Peyer's patch (tissue), 4 donors: ENCODE data around the gene RANBP3. TPM values are rescaled to one million over a fixed set of nuclear protein-coding genes. Genes with fewer than 3 reads are reported as not detected.

ENCODE experiments used
- DNase-seq, 3 donors: peaks; one replicate each; pipeline ENCODE4 v3.0.0-alpha.2; 2017 to 2019
- H3K27ac ChIP-seq, 4 donors: fragments of 200-600 bp; sonication (generic); one replicate each; pipeline ENCODE4 v1.5.1; 2016 to 2019
- H3K27me3 ChIP-seq, 2 donors: fragments of 200-600 bp; sonication (generic); one replicate each; pipeline ENCODE4 v1.5.1; 2019
- H3K36me3 ChIP-seq, 3 donors: fragments of 200-600 bp; sonication (generic); one replicate each; pipeline ENCODE4 v1.5.1; 2016 to 2019
- H3K4me1 ChIP-seq, 4 donors: fragments of 200-600 bp; sonication (generic); one replicate each; pipeline ENCODE4 v1.5.1; 2016 to 2019
- H3K4me3 ChIP-seq, 4 donors: fragments of 200-600 bp; sonication (generic); 1 replicate in 3 of 4; 2 replicates in 1 of 4; pipeline ENCODE4 v1.5.1; 2016 to 2019; ENCODE audit warnings: mild to moderate bottlenecking in 1 of 4
- H3K9me3 ChIP-seq, 4 donors: fragments of 200-600 bp; sonication (generic); one replicate each; pipeline ENCODE4 v1.5.1; 2016 to 2019; ENCODE audit warnings: mild to moderate bottlenecking in 1 of 4
- CTCF ChIP-seq, 6 experiments: fragments of 450-650 bp in 4 of 6; fragments of 200-600 bp in 2 of 6; sonication (generic) in 1 of 6; IDR thresholded peaks; one replicate each; pipeline ENCODE4 v1.5.1; 2017 to 2019; ENCODE audit warnings: antibody characterized with exemption in 6 of 6, mild to moderate bottlenecking in 3 of 6, moderate library complexity in 1 of 6
- POLR2A ChIP-seq, 2 donors: fragments of 450-650 bp; IDR thresholded peaks; one replicate each; pipeline ENCODE4 v1.5.1; 2017; ENCODE audit warnings: antibody characterized with exemption in 2 of 2, mild to moderate bottlenecking in 2 of 2, moderate library complexity in 2 of 2
- total RNA-seq, 4 donors: library from RNA; depleted of rRNA; stranded (reverse); fragments of >200 nt; gene quantifications; one replicate each; pipeline ENCODE4 v1.1.0, GENCODE V29; 2016

RANBP3 gene
- total RNA-seq, 4 donors from 2014 or later = 59.7 to 104 (median 91.1) TPM

- Histone ChIP-seq H3K4me1 (peaks cover 5 to 58% (median 29%) of the 10 kb centered on the region in 4 donors), H3K27ac (peak overlapping the region in 1 of 4 donors; percentile 7)
These were observed 3.1 kb downstream of the RANBP3 start for GRCh38 chr19:5974721-5975387.

GRCh38 chr19:5973867-5974635, 3.9 kb downstream of the RANBP3 start:
- peaks cover 0 to 13% (median 0%) of the 10 kb centered on the region in 3 donors for H3K36me3 ChIP-seq
- no peak for TF ChIP-seq CTCF (IDR thresholded peaks at IDR 0.05)
- TF ChIP-seq POLR2A (IDR thresholded peaks at IDR 0.05) = no peak
- DNase-seq = no peak
- no peak overlapping the region for H3K27ac ChIP-seq
- H3K4me1 ChIP-seq = peaks cover 5 to 58% (median 31%) of the 10 kb centered on the region in 4 donors
- H3K4me3 ChIP-seq = no peak overlapping the region
- no peaks in the 10 kb centered on the region for H3K9me3 ChIP-seq
- no peaks in the 10 kb centered on the region for H3K27me3 ChIP-seq

More at GRCh38 chr19:5974721-5975387, 3.1 kb downstream of the RANBP3 start:
- Histone ChIP-seq H3K9me3 (no peaks in the 10 kb centered on the region), H3K27me3 (no peaks in the 10 kb centered on the region), H3K4me3 (no peak overlapping the region), H3K36me3 (peaks cover 0 to 13% (median 0%) of the 10 kb centered on the region in 3 donors)
- no peak for DNase-seq
- TF ChIP-seq POLR2A (IDR thresholded peaks at IDR 0.05) (no peak), CTCF (IDR thresholded peaks at IDR 0.05) (no peak)

GRCh38 chr19:5973376-5973775, 4.6 kb downstream of the RANBP3 start:
- Histone ChIP-seq H3K27me3 (no peaks in the 10 kb centered on the region), H3K27ac (no peak overlapping the region), H3K4me1 (peaks cover 5 to 58% (median 33%) of the 10 kb centered on the region in 4 donors), H3K36me3 (peaks cover 0 to 13% (median 0%) of the 10 kb centered on the region in 3 donors), H3K9me3 (no peaks in the 10 kb centered on the region), H3K4me3 (no peak overlapping the region)
- no peak for DNase-seq
- TF ChIP-seq CTCF (IDR thresholded peaks at IDR 0.05) (no peak), POLR2A (IDR thresholded peaks at IDR 0.05) (no peak)

- peaks cover 11 to 67% (median 38%) of the 10 kb centered on the region in 4 donors for H3K4me1 ChIP-seq
- no peak for TF ChIP-seq POLR2A (IDR thresholded peaks at IDR 0.05)
- no peak for TF ChIP-seq CTCF (IDR thresholded peaks at IDR 0.05)
- no peak overlapping the region for H3K4me3 ChIP-seq
- no peak overlapping the region for H3K27ac ChIP-seq
- peaks cover 0 to 13% (median 0%) of the 10 kb centered on the region in 3 donors for H3K36me3 ChIP-seq
- H3K9me3 ChIP-seq = no peaks in the 10 kb centered on the region
- no peaks in the 10 kb centered on the region for H3K27me3 ChIP-seq
- DNase-seq = no peak
These were observed 5.6 kb downstream of the RANBP3 start for GRCh38 chr19:5972355-5972731.

- Histone ChIP-seq H3K27me3 (no peaks in the 10 kb centered on the region), H3K4me3 (no peak overlapping the region), H3K4me1 (peaks cover 10 to 67% (median 33%) of the 10 kb centered on the region in 4 donors), H3K27ac (no peak overlapping the region), H3K36me3 (peaks cover 0 to 13% (median 0%) of the 10 kb centered on the region in 3 donors), H3K9me3 (no peaks in the 10 kb centered on the region)
- TF ChIP-seq POLR2A (IDR thresholded peaks at IDR 0.05) (no peak), CTCF (IDR thresholded peaks at IDR 0.05) (no peak)
- no peak for DNase-seq
These were observed 6.1 kb downstream of the RANBP3 start for GRCh38 chr19:5971714-5972354.
